ENCODE data around the gene CEMIP.

- no peak for TF ChIP-seq CTCF (IDR thresholded peaks at IDR 0.05; ENCODE audit: low read length)
- no peak for TF ChIP-seq EZH2phosphoT487 (IDR thresholded peaks at IDR 0.05; ENCODE audit: low read length)
Observed at GRCh38 chr15:80730387-80730786, 48.8 kb upstream of the CEMIP start.

Data from MM.1S (cell line).